Measurements from ENCODE around the gene PAFAH1B2.

The PAFAH1B2 gene

DNA sequence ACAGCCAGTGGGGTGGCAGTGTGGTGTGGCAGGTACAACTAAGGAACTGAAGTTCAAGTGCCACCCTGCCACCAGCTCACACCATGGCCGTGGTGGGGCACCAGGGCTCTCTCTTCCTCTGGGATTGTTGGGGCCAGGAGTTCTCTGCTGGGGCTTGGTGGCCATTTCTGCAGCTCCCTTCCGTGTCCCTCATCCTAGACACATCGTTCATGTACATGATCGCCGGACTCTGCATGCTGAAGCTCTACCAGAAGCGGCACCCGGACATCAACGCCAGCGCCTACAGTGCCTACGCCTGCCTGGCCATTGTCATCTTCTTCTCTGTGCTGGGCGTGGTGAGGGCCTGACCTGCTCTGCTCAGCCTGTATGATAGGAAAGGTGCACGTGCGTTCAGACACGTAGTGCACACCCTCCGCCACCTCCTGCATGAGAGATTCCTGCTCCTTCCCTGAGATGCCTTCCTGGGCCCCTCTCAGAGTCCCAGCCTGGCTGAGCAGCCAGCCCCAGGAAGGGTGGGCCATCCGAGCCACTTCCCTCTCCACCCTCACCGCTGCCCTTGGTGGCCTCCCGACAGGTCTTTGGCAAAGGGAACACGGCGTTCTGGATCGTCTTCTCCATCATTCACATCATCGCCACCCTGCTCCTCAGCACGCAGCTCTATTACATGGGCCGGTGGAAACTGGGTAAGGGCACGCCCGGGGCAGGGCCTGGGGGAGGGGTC, 47.8 kb downstream of the PAFAH1B2 start:
- no peak for DNase-seq

DNA sequence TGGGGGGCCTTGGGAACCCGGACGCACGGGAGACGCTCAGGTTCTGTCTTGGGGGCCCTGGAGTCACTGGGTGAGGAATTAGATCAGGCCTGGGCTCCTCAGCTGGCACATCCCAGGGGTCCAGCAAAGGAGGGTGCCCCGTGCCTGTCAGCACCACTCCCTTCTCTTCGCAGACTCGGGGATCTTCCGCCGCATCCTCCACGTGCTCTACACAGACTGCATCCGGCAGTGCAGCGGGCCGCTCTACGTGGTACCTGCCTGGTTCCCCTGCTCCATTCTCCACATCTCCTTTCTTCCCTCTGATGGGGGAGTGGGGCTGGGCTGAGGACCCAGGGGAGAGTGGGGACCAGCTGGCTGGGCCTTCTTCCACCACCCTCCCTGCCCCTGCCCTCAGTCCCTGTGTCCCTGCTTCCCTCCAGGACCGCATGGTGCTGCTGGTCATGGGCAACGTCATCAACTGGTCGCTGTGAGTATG, 48.4 kb downstream of the PAFAH1B2 start:
- no peak for DNase-seq

DNA sequence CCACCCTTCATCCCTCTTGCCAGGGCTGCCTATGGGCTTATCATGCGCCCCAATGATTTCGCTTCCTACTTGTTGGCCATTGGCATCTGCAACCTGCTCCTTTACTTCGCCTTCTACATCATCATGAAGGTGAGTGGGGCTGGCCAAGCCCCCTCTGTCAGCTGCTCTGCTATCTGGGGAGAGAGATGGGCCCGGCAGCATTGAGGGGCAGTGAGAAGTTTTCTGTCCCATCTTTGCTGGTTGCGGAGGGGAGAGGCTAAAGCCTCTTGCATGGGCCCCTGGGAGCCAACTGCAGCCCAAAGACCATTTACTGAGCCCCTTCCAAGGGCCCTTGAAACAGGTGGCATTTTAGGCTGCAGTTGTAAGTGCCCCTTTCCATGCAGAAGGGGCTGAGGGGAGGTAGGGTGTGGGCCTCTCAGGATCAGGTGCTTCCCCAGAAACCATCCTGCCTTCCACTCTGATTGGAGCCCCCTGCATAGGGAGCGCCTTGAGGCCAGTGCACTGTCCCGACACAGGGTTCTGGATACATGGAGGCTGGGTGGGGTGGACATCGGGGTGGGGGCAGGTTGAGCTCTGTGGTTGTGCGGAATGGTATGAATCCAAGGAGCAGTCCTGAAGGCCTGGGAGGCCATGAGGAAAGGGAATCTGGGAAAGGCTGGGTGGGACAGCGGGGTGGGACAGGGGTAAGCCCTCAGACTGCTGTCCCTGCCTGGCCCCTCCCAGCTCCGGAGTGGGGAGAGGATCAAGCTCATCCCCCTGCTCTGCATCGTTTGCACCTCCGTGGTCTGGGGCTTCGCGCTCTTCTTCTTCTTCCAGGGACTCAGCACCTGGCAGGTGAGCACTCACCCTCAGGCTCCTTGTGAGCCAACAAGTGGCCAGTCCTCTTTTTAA, 49.3 kb downstream of the PAFAH1B2 start:
- DNase-seq = no peak

DNA sequence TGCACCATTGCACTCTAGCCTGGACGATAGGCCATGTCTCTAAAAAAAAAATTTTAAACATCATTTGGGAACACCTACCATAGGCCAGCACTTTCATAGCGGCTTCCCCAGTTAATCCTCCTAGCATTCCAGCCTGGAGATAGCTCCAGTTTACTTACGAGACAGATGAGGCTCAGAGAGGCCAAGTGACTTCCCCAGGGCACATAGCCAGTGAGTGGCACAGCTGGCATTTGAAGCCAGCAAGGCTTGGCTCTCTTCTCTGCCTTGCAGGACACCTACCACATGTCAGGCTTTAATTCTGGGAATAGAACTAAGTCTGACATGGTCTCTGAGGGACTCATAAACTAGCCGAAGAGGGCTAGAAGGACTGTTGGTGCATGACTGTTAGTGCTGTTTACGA, 50.2 kb downstream of the PAFAH1B2 start:
- DNase-seq = no peak

DNA sequence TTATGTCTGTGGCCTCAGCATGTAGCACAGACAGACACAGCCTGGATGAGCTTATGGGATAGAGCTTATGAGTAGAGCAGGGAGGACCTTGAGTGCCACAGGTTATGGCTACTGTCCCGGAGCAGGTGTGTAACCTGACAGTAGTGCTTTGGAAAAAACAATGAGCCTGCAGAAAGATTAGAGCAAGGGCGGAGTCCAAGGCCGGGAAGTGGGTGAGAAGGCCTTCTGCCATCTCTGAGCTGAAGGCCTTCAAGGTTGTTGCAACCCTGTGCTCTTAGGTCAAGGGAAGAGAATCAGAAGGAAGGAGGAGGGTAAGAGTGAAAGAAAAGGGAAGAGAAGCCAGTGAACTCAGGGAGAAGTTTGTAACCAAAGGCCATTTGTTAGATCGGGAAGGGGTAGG, 51.2 kb downstream of the PAFAH1B2 start:
- DNase-seq = no peak

DNA sequence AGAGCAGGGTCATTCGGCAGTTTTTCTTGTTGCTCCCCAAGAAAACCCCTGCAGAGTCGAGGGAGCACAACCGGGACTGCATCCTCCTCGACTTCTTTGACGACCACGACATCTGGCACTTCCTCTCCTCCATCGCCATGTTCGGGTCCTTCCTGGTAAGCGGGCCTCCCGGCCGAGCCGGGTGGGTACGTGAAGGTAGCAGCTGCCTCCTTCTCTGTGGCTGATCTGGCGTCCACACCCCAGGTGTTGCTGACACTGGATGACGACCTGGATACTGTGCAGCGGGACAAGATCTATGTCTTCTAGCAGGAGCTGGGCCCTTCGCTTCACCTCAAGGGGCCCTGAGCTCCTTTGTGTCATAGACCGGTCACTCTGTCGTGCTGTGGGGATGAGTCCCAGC, 51.7 kb downstream of the PAFAH1B2 start:
- DNase-seq = no peak

DNA sequence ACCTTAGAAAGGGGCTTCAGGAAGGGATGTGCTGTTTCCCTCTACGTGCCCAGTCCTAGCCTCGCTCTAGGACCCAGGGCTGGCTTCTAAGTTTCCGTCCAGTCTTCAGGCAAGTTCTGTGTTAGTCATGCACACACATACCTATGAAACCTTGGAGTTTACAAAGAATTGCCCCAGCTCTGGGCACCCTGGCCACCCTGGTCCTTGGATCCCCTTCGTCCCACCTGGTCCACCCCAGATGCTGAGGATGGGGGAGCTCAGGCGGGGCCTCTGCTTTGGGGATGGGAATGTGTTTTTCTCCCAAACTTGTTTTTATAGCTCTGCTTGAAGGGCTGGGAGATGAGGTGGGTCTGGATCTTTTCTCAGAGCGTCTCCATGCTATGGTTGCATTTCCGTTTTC, 52.9 kb downstream of the PAFAH1B2 start:
- no peak for DNase-seq

DNA sequence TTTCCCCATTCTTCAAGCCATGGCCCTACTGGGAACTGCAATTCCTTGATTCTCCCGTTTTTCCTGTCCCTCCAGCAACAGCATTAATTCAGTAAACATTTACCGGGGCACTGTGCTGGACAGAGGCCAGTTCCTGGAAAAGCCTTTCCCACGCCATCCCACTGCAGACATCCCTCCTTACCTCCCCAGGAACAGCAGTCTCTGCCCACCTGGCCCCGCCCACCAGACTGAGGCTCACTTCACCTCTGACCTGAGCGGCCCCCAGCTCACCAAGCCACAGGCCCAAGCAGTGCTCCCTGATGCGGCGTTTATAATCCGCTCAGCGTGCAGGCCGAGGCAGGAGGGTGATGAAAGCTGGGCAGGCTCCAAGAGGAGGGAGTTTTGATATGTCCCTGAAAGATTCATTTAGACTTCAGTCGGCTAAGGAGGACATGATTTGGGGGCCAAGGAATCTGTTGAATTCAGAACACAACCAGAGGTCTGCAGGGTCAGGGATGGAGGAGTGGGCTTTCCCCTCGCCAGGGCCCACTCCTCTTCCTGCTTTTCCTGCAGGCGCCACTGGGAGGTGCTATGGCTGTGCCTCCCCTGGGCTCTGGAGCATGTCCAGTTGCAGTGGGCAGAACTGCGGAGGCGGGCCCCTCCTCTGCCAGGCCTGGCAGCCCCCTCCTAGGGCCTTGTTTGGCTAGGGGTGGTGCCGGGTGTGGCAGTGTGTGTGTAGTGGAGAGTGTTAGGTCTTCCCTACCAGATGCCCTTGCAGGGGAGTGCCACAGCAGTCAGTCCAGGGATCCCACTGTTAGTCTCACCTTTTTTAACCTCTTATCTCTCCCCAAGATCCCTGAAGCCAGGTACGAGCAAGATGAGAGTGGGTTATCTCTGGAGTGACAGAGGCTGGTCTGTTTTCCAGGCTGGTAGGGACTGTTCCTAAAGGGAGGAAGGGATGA, 53.7 kb downstream of the PAFAH1B2 start:
- DNase-seq = no peak

DNA sequence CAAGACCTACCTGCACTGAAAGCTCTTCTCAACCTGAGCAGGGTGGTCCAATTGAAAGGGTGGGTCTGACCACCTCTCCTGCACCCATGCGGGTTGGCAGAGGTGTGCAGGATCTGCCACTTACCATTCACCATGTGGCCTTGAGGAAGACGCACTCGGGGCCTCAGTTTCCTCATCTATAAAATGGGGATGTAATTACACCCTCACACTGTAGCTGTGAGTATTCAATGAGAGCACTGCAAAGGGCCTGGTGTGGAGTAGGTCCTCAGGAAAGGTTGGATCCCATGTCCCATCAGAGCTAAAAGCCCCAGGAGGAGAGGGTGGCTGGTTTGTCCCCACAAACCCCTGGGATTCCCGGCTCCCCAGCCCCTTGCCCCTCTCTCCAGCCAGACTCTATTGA, 54.5 kb downstream of the PAFAH1B2 start:
- DNase-seq = no peak

DNA sequence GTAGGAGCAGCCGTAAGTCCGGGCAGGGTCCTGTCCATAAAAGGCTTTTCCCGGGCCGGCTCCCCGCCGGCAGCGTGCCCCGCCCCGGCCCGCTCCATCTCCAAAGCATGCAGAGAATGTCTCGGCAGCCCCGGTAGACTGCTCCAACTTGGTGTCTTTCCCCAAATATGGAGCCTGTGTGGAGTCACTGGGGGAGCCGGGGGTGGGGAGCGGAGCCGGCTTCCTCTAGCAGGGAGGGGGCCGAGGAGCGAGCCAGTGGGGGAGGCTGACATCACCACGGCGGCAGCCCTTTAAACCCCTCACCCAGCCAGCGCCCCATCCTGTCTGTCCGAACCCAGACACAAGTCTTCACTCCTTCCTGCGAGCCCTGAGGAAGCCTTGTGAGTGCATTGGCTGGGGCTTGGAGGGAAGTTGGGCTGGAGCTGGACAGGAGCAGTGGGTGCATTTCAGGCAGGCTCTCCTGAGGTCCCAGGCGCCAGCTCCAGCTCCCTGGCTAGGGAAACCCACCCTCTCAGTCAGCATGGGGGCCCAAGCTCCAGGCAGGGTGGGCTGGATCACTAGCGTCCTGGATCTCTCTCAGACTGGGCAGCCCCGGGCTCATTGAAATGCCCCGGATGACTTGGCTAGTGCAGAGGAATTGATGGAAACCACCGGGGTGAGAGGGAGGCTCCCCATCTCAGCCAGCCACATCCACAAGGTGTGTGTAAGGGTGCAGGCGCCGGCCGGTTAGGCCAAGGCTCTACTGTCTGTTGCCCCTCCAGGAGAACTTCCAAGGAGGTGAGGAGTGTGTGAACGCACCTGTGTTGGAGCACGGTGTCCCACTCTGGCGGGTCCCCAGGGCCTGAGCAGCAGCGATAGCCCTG, 55.2 kb downstream of the PAFAH1B2 start, which contains the start of gene TAGLN:
TSS of gene TAGLN (plus strand) at position 318 of the 863 bp plus-strand sequence. CDS start 3,644 bp downstream, outside the sequence.
- DNase-seq = no peak

DNA sequence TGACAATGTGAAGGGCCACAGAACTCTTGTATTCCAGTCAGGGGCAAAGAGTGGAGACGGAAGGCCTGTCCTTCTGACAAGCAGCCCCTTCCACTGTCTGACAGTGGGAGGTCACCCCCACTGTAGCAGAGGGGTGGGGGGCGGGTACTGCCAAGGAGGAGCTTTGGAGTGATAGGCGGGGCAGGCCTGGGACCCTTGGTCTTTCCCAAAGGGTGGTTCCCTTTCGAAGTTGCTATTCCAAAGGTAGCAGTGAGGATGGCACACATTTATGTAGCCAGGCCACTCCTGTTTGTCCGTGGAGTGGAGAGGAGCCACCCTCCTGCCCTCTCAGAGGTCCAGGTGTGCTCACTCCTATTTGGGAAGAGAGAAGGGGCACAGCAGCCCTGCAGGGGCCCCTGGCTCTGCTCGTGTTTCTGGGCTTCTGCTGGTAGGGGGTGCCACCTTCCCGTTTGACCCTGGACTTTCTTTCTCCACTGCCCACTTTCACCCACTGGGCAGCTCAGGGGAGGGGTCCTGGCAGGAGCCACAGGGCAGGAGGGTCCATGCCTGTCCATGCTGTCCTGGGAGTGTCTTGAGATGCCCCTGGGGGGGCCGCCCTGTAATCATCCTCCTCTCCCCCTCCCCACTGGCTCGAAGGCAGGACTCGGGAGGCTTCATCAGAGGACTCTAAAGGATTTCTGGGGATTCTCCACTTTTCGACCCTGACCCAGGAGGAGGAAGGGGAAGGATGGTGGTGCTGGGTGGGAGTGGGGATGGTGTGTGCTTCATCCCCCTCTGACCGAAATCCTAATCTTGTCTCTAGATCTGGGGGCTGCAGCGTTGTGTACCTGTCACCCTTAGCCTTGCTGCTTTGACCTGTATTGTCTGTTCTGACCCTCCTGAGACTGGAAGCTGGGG, 56.1 kb downstream of the PAFAH1B2 start:
- DNase-seq = no peak

DNA sequence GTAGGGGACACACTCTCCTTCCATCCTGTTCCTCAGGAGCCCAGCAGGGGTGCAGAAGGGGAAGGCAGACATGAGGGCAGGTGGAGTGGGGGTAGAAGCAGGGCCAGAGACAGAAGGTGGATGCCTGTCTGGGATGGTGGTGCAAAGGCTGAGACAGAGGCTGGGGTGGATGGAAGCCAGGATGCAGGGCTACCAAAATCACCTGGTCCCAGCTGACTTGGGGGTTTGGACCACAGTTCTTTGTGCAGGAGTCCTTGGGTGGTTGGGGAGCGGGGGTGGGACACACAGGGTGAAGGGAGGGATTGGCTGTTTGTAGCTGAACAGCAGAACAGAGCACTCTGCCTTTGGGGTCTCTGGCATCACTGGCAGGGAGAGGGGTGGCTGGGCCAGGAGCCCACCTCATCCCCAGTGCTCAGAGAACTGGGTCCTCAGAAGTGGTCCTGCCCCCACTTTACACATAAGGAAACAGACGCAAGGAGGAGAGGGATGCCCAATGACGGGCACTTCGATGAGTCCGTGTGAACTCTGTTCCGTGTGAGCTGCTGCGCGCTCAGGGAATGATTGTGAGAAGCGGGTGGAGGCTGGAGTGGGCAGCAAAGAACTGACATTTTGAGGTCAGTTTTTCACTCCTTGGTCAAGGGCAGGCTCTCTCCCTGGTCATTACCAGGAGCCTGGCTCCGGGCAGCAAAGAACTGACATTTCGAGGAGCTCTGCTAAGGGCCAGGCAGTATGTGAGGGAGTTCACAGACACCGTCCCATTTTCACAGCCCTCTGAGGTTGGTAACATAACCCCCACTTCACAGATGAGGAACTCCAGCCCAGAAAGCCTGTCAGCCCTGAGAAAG, 56.9 kb downstream of the PAFAH1B2 start:
- no peak for DNase-seq

DNA sequence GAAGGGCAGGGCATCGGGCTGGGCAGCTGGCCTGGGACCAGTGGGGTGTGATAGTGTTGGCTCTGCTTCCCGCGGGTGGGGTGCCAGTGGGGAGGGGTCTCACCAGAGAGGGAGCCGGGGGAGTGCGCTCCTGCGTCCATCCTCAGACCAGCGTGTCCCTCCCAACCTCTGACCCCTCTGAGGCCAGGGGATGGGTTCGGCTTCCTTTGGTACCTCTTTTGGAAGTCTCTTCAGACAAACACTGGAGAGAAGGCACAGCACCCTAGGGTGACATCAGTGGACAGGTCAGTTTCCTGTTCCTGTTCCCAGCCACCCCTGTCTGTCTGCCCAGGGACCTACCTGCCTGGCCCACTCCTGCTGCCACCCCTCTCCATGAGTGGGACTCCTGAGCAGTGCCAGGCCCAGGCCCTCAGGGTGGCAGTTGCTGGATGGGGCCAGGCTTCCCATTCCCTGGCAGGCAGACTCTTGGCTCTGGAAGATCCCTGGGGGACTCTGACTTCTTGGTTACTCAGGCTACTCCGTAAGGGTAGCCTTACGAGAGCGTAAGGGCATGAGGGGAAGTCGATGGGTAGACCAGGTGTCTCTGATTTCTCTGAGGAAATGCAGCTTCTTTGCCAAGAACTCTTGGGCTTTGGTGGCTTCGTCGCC, 57.7 kb downstream of the PAFAH1B2 start:
- DNase-seq = no peak

DNA sequence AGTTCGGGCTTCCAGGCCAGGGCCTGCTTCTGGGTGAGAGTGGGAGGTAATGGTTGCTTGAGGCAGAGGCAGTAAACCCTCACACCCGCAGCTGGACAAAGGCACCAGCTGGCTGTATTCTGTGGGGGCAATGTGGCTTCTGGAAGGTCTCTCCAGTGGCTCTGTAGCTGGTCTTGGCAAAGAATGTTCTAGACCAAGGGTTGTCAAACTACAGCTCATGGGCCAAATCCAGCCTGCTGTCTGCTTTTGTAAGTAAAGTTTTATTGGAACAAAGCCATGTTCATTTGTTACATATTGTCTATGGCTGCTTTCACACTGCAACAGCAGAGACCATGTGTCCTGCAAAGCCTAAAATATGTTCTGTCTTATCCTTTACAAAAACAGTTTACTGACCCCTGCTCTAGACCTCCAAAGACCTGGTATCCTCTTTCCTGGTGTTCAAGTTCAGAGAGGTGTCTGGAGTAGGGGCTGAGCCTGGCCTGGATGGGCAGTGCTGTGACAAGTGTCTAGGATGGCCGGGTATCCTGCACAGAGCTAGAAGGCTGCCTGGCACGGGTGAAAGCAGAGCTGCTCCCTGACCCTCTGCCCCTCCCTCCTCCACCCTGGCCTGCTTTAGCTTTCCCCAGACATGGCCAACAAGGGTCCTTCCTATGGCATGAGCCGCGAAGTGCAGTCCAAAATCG, 58.4 kb downstream of the PAFAH1B2 start:
- no peak for DNase-seq

DNA sequence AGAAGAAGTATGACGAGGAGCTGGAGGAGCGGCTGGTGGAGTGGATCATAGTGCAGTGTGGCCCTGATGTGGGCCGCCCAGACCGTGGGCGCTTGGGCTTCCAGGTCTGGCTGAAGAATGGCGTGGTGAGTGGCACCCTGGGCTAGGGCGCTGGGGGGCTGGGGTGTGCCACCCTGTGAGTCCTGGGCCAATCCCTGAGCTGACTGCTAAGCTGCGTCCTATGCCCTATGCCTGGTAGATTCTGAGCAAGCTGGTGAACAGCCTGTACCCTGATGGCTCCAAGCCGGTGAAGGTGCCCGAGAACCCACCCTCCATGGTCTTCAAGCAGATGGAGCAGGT, 59.0 kb downstream of the PAFAH1B2 start:
- no peak for DNase-seq

DNA sequence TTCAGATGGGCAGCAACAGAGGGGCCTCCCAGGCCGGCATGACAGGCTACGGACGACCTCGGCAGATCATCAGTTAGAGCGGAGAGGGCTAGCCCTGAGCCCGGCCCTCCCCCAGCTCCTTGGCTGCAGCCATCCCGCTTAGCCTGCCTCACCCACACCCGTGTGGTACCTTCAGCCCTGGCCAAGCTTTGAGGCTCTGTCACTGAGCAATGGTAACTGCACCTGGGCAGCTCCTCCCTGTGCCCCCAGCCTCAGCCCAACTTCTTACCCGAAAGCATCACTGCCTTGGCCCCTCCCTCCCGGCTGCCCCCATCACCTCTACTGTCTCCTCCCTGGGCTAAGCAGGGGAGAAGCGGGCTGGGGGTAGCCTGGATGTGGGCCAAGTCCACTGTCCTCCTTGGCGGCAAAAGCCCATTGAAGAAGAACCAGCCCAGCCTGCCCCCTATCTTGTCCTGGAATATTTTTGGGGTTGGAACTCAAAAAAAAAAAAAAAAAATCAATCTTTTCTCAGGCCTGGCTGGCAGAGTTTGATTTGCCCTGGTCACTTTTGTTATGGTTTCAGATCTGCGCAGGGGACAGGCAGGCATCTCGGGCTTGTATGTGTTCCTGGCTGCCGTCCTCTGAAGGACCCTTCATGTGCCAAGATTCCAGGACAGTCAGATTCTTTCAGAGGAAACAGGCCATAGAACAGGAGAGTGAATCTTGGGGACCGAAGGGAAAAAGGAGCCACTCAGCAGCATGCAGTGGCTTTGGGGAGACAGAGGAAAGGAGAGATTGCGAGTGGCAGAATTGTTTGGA, 60.4 kb downstream of the PAFAH1B2 start:
- DNase-seq = no peak

DNA sequence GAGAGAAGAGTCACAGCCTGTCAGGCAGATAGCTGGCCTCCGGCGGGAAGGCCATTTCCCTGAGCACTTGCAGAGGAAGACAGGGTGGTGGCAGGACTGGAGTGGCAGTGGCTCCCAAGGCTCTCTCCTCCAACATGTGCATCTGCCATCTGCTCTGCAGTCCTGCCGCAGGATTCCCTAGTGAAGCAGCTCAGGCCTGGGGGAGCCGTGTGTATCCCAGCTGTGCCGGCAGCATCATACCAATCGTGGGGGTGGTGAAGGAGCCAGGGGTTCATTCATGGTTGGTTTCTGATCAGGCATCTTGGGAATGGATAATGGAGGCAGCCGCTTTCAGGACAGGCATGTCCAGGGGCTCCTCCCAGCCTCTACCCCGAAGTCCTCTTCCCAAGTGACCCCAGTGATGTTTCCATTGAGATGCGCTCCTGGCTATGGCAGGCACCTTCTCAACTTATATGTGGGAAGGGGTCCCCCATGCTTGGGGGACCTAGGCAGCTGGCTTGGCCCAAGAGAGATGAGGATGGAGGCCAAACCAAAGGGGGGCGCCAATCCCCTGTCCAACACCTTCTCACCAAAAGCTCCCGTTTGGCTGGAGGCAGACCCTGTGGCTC, 61.2 kb downstream of the PAFAH1B2 start:
- DNase-seq = no peak

Measured in DMS 273 treated with DMSO at 0.1 percent for 48 hours (cell line).